Right lobe of liver (tissue), 6 donors: ENCODE measurements around the gene UBR1. TPM values are rescaled to one million over a fixed set of nuclear protein-coding genes. Genes with fewer than 3 reads are reported as not detected.
"Not testable (repeated sequence)": the region's sequence is repeated elsewhere in the genome, so short reads cannot be mapped to it uniquely, and the experiment has no call there.

Experiments used
- ATAC-seq, 4 donors: fragments of 200-7000 bp; cut with Tn5 transposase; one replicate each; pipeline ENCODE4 v1.9.1; 2020; ENCODE audit warnings: mild to moderate bottlenecking in 4 of 4, moderate library complexity in 4 of 4
- DNase-seq, 3 donors: peaks; one replicate each; pipeline ENCODE4 v3.0.0-alpha.2; 2020
- H3K27ac ChIP-seq, 3 donors: fragments of 200-600 bp; one replicate each; pipeline ENCODE4 v1.8.0; 2022
- H3K27me3 ChIP-seq, 2 donors: fragments of 200-600 bp; one replicate each; pipeline ENCODE4 v1.8.0; 2022
- H3K36me3 ChIP-seq, 4 donors: fragments of 200-600 bp; sonication (generic) in 1 of 4; one replicate each; pipeline versions ENCODE4 v1.5.1 to v1.8.0; 2017 to 2022; ENCODE audit warnings: control low read depth in 1 of 4
- H3K4me1 ChIP-seq, 4 donors: fragments of 200-600 bp; sonication (generic) in 1 of 4; one replicate each; pipeline versions ENCODE4 v1.5.1 to v1.8.0; 2017 to 2022; ENCODE audit warnings: control low read depth in 1 of 4
- H3K4me3 ChIP-seq, 3 donors: fragments of 200-600 bp; one replicate each; pipeline ENCODE4 v1.8.0; 2022
- H3K9me3 ChIP-seq, 4 donors: fragments of 200-600 bp; sonication (generic) in 1 of 4; one replicate each; pipeline versions ENCODE4 v1.5.1 to v1.8.0; 2017 to 2022; ENCODE audit warnings: control low read depth in 1 of 4
- CTCF ChIP-seq, 4 donors: fragments of 200-600 bp in 3 of 4; fragments of 450-650 bp in 1 of 4; IDR thresholded peaks; one replicate each; pipeline versions ENCODE4 v1.5.1 to v1.8.0; 2016 to 2022; ENCODE audit warnings: antibody characterized with exemption in 4 of 4, mild to moderate bottlenecking in 2 of 4
- POLR2A ChIP-seq: fragments of 450-650 bp; IDR thresholded peaks from one replicate; pipeline ENCODE4 v1.6.1; 2017; ENCODE audit warnings: antibody characterized with exemption, mild to moderate bottlenecking
- WGBS: methylation state at CpG from one replicate; pipeline ENCODE4 v1.1.6; 2018; ENCODE audit warnings: low coverage, low lambda C conversion rate; ENCODE audit not compliant: insufficient coverage; ENCODE audit errors: missing lambda C conversion rate; 5-methylcytosine and 5-hydroxymethylcytosine counted together
- intact Hi-C, 2 donors: fragments of 100-400 bp; cut with DNase I; formaldehyde crosslinking; loops; one replicate each; pipeline versions ENCODE4 v1.11.2 to v1.14.1; 2022
- total RNA-seq, 6 experiments: library from RNA; depleted of rRNA in 2 of 6; stranded (reverse); fragments of >200 nt in 2 of 6; fragmentation: NEBNext Ultra II Directional in 3 of 6; extraction: Animal tissue kit (Norgen Biotek cat#: 25700) in 3 of 6; gene quantifications; one replicate each; pipeline versions ENCODE4 v1.1.0 to v1.2.4, GENCODE V29; 2016 to 2023
- donor health status: DM: no; HTN: yes; CAD: no.
- donor health status: DM: no; HTN: no; CAD: no.
- donor health status: DM: no; HTN: no; CAD: no.
- donor health status: DM: no; HTN: yes; CAD: no.
- donor health status: DM: no; HTN: yes; CAD: no.

Gene UBR1
- total RNA-seq, 6 experiments from 2014 or later, result 8.8 to 15.6 (median 10.6) TPM

GRCh38 chr15:42964476-42964875 lies 141.4 kb downstream of the UBR1 start:
- intact Hi-C loops, result no loop called here
- no peak overlapping the region for H3K27ac ChIP-seq
- H3K4me1 ChIP-seq, result no peaks in the 10 kb centered on the region
- no peak for DNase-seq
- 84% methylated on average over 4 of the region's 5 CpGs for WGBS
- H3K36me3 ChIP-seq, result peaks cover 0 to 37% (median 7%) of the 10 kb centered on the region in 4 donors
- H3K9me3 ChIP-seq, result no peaks in the 10 kb centered on the region
- no peak overlapping the region for H3K4me3 ChIP-seq
- no peak for ATAC-seq
- H3K27me3 ChIP-seq, result no peaks in the 10 kb centered on the region
- TF ChIP-seq POLR2A (no peak), CTCF (IDR thresholded peaks at IDR 0.05) (no peak)

GRCh38 chr15:42955518-42955917 lies 150.3 kb downstream of the UBR1 start:
- no peak overlapping the region for H3K27ac ChIP-seq
- DNase-seq (no peak), ATAC-seq (no peak)
- no peaks in the 10 kb centered on the region for H3K9me3 ChIP-seq
- H3K4me1 ChIP-seq, result no peaks in the 10 kb centered on the region
- intact Hi-C loops, result no loop called here
- H3K4me3 ChIP-seq, result no peak overlapping the region
- no peaks in the 10 kb centered on the region for H3K27me3 ChIP-seq
- TF ChIP-seq CTCF (IDR thresholded peaks at IDR 0.05), result no peak
- no peak for TF ChIP-seq POLR2A
- H3K36me3 ChIP-seq, result peaks cover 0 to 29% (median 16%) of the 10 kb centered on the region in 4 donors

- no peak overlapping the region for H3K4me3 ChIP-seq
- no peaks in the 10 kb centered on the region for H3K9me3 ChIP-seq
- TF ChIP-seq POLR2A (no peak), CTCF (IDR thresholded peaks at IDR 0.05) (no peak)
- no peak overlapping the region for H3K27ac ChIP-seq
- 76% methylated on average over 2 of the region's 4 CpGs for WGBS
- peaks cover 4 to 32% (median 19%) of the 10 kb centered on the region in 4 donors for H3K36me3 ChIP-seq
- intact Hi-C loops, result no loop called here
- ATAC-seq, result no peak
- no peak for DNase-seq
- H3K27me3 ChIP-seq, result no peaks in the 10 kb centered on the region
- H3K4me1 ChIP-seq, result no peaks in the 10 kb centered on the region
Measured at GRCh38 chr15:42954291-42954690, 151.5 kb downstream of the UBR1 start.

- DNase-seq, H3K27me3 ChIP-seq, H3K27ac ChIP-seq, intact Hi-C loops, H3K4me3 ChIP-seq, H3K4me1 ChIP-seq, ATAC-seq, H3K9me3 ChIP-seq: not testable (repeated sequence)
- WGBS, result 92% methylated on average over 2 of the region's 3 CpGs
- peaks cover 4 to 57% (median 17%) of the 10 kb centered on the region in 4 donors for H3K36me3 ChIP-seq
Measured at GRCh38 chr15:42948898-42949297, 156.9 kb downstream of the UBR1 start.

GRCh38 chr15:42940527-42940926 lies 165.3 kb downstream of the UBR1 start:
- no peaks in the 10 kb centered on the region for H3K27me3 ChIP-seq
- no peak overlapping the region for H3K27ac ChIP-seq
- intact Hi-C loops, result no loop called here
- DNase-seq (no peak), ATAC-seq (no peak)
- TF ChIP-seq CTCF (IDR thresholded peaks at IDR 0.05) (no peak), POLR2A (no peak)
- no peaks in the 10 kb centered on the region for H3K9me3 ChIP-seq
- 81% methylated on average over 1 of the region's 1 CpG for WGBS
- H3K4me3 ChIP-seq, result no peak overlapping the region
- H3K36me3 ChIP-seq, result peaks cover 0 to 13% (median 2%) of the 10 kb centered on the region in 4 donors
- H3K4me1 ChIP-seq, result no peaks in the 10 kb centered on the region
